Activated T-cell treated with anti-CD3 and anti-CD28 coated beads, Interleukin-2, amount 50 U/mL, for 72 hours (primary cell): ENCODE measurements around the gene LRWD1. TPM values are rescaled to one million over a fixed set of nuclear protein-coding genes. Genes with fewer than 3 reads are reported as not detected.
A peak's percentile ranks its signal among the peaks of the same experiment; 100 is the strongest.

Source experiments
- ATAC-seq, 2 donors: fragments of 150-1000 bp; cut with Tn5 transposase; replicated peaks in 1 of 2; 2 replicates each; pipeline ENCODE4 v1.10.0; 2021; ENCODE audit warnings: moderate library complexity in 2 of 2, mild to moderate bottlenecking in 1 of 2
- DNase-seq, 2 donors: peaks; one replicate each; pipeline ENCODE4 v3.0.0; 2021 to 2022; ENCODE audit warnings: mixed read lengths in 1 of 2
- H3K27ac Mint-ChIP-seq: one replicate; pipeline ENCODE4 v1.8.0; 2022; ENCODE audit warnings: mild to moderate bottlenecking, moderate library complexity, mixed read lengths
- H3K27me3 Mint-ChIP-seq: one replicate; pipeline ENCODE4 v1.8.0; 2022; ENCODE audit warnings: low read depth, mixed read lengths
- H3K36me3 Mint-ChIP-seq, 2 donors: one replicate each; pipeline ENCODE4 v1.8.0; 2022; ENCODE audit warnings: mixed read lengths in 2 of 2, mild to moderate bottlenecking in 1 of 2; ENCODE audit not compliant: insufficient read depth in 2 of 2
- H3K4me1 Mint-ChIP-seq: one replicate; pipeline ENCODE4 v1.8.0; 2022; ENCODE audit warnings: low read depth, mixed read lengths
- H3K4me3 Mint-ChIP-seq, 2 donors: one replicate each; pipeline ENCODE4 v1.8.0; 2022; ENCODE audit warnings: mild to moderate bottlenecking in 2 of 2, mixed read lengths in 2 of 2, moderate library complexity in 2 of 2
- H3K9me3 Mint-ChIP-seq, 2 donors: one replicate each; pipeline ENCODE4 v1.8.0; 2022; ENCODE audit warnings: mixed read lengths in 2 of 2
- total RNA-seq, 2 donors: library from RNA; stranded (reverse); gene quantifications; one replicate each; pipeline ENCODE4 v1.2.3, GENCODE V29; 2022

LRWD1 gene
- total RNA-seq, 2 donors from 2014 or later: 13.1 to 13.6 TPM

DNA sequence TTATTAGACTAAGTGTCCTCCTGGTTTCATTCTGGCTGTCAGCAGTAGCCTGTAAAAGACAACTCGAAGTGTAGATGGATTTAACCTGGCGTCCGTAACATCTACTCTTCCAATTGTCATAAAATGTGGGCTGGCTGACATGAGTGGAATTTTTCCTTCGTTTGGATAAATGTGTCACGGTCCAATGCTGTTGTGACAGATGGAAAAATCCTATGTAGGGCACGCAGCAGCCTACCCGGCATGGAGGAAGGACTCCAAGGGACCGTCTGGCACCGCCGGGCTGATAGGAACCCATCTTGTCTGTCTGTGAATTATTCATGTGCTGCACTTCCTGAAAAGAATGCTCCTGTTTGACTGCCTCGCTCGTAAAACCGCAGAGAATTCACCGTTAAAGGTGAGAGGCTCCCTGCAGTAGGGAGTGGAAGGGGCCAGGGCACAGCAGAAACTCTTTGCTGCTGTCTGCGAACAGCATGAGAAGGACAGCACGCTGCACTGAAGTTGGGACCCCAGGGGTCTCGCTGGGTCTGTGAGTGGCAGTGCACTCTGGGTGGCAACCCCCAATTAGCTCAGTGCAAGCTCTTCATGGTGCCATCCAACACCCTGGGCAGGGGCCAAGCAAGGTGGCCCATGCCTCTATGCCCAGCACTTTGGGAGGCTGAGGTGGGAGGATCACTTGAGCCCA is 33.0 kb upstream of the LRWD1 start:
- peaks cover 0 to 4% of the 10 kb centered on the region in 2 donors for H3K36me3 Mint-ChIP-seq

DNA sequence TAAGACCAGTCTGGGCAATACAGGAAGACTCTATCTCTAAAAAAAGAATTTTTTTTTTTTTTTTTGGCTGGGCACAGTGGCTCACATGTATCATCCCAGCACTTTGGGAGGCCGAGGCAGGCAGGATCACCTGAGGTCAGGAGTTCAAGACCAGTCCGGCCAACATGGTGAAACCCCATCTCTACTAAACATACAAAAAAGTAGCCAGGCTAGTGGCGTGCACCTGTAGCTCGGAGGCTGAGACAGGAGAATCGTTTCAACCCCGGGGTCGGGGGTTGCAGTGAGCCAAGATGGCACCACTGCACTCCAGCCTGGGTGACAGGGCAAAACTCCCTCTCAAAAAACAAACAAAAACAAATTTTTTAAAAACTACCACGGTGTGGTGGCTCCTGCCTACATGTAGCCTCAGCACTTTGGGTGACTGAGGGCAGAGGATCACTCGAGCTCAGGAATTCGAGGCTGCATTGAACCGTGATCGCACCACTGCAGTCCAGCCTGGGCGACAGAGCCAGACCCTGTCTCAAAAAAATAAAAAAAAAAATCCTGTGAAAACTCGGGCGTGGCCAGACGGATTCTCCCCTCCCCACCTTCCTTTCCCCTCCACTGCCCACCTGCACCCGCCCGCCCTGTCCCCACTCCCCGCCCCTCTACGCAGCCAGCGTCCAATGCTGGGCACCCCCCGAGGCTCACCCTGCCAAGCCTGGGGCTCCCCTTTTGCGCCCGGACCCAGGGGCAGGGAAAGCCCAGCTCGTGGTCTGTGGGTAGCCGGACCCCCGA is 32.2 kb upstream of the LRWD1 start:
- H3K27ac Mint-ChIP-seq: peak overlapping the region; percentile 80
- peaks cover 55% of the 10 kb centered on the region for H3K4me1 Mint-ChIP-seq
- peaks cover 0 to 4% of the 10 kb centered on the region in 2 donors for H3K36me3 Mint-ChIP-seq
- no peaks in the 10 kb centered on the region for H3K27me3 Mint-ChIP-seq
- peak; percentile 40 to 43 for ATAC-seq
- H3K9me3 Mint-ChIP-seq: no peaks in the 10 kb centered on the region
- peak in 1 of 2 donors; percentile 50 for DNase-seq
- peak overlapping the region; percentile 78 to 79 for H3K4me3 Mint-ChIP-seq

More for the DNA sequence above, 33.0 kb upstream of the LRWD1 start:
- peak overlapping the region; percentile 76 to 79 for H3K4me3 Mint-ChIP-seq
- no peaks in the 10 kb centered on the region for H3K9me3 Mint-ChIP-seq
- peak overlapping the region; percentile 90 for H3K27ac Mint-ChIP-seq
- no peaks in the 10 kb centered on the region for H3K27me3 Mint-ChIP-seq
- ATAC-seq (peak; percentile 23 to 27), DNase-seq (peak; percentile 50 to 53)
- peaks cover 63% of the 10 kb centered on the region for H3K4me1 Mint-ChIP-seq

DNA sequence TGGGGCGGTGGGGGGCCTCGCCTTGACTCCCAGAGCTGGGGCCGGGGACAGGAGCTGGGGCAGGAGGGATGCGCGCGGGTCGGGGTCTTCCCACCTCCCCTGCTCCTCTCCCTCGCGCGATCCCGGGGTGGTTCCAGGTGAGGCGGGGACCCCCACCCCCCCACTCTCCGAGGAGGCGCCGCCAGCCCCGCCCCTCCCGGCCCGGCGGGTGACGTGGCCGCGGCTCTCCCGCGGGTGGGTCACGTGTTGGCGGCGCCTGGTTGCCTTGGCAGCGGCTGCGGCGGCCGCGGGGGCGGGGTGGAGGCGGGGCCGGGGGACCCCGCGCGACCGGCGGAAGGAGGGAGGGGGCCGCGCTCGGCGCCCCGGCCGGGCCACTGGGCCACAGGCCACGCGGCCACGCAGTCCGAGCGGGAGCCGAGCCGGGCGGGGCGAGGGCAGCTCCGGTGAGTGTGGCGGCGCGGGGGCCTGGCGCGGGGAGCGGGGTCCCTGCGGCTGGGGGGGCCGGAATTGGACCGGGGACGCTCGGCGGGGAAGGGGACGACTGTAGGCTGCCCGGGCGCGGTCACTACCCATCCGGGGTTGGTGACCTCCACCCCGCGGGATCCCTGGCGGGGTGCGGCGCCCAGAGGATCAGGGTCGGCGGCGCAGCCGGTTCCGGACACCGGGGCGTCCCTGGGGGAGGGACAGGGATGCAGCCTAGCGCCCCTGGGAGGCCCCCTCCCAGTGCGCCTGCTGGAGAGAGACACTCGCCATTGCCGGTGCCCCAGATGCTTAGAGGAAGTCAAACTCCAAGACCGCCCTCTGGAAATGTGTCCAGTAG is 31.4 kb upstream of the LRWD1 start, which contains the start of gene ORAI2:
ORAI2 (plus strand) TSS at position 357 of the 820 bp plus-strand sequence. CDS start 5,382 bp downstream, outside the sequence.
- H3K27me3 Mint-ChIP-seq: no peaks in the 10 kb centered on the region
- no peaks in the 10 kb centered on the region for H3K9me3 Mint-ChIP-seq
- H3K4me1 Mint-ChIP-seq: peaks cover 55% of the 10 kb centered on the region
- ATAC-seq: peak; percentile 74 to 79
- H3K27ac Mint-ChIP-seq: peak within 1 kb of the TSS; percentile 80
- H3K4me3 Mint-ChIP-seq: peak within 1 kb of the TSS; percentile 78 to 81
- H3K36me3 Mint-ChIP-seq: peaks cover 0 to 4% of the 10 kb centered on the region in 2 donors
- peak; percentile 88 to 91 for DNase-seq

DNA sequence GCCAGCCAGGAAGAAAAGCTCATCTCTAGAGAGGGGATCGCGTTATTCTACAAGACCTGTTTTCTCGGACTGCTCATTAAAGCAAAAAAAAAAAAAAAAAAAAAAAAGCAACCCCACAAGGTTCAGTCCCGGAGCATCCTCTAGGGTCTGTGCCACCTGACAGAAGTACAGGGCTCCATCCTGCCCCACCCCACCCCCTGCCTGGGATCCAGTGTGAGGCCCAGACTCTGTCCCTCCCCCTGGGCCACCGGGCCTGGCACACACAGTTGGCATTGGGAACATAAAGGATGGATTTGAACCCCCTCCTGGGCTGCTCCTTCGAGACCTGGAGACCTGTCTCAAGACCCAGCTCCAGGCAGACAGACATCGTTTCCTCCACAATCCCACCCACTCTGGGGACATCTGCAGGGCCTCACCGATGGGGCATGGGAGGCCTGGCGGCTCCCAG is 30.7 kb upstream of the LRWD1 start:
- ATAC-seq: peak; percentile 8 to 12
- peaks cover 0 to 4% of the 10 kb centered on the region in 2 donors for H3K36me3 Mint-ChIP-seq
- H3K4me1 Mint-ChIP-seq: peaks cover 53% of the 10 kb centered on the region
- H3K27me3 Mint-ChIP-seq: no peaks in the 10 kb centered on the region
- no peaks in the 10 kb centered on the region for H3K9me3 Mint-ChIP-seq
- DNase-seq: no peak
- peak overlapping the region; percentile 45 for H3K27ac Mint-ChIP-seq
- peak overlapping the region; percentile 73 to 81 for H3K4me3 Mint-ChIP-seq

DNA sequence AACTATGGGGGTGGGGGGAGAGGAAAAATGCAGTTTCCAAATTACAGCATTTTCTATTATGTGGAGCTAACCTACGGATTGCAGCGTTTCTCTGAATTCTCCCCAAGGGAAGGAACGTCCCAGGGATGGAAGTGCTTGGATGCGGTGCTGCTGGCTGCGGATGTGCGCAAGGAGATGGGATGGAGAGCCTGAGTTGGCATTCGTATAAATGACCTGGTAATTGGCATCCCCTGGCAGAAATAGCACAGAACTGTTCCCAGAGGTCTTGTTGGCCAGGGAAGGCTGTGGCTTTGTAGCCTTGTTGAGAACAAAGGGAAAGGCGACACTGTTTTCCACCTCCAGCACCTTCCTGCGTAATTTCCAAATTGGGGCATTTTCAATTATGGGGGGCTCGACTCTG is 28.7 kb upstream of the LRWD1 start:
- ATAC-seq: no peak
- no peaks in the 10 kb centered on the region for H3K27me3 Mint-ChIP-seq
- DNase-seq: no peak
- no peak overlapping the region for H3K27ac Mint-ChIP-seq
- H3K4me1 Mint-ChIP-seq: peaks cover 33% of the 10 kb centered on the region
- H3K9me3 Mint-ChIP-seq: no peaks in the 10 kb centered on the region
- no peak overlapping the region for H3K4me3 Mint-ChIP-seq
- H3K36me3 Mint-ChIP-seq: no peaks in the 10 kb centered on the region

DNA sequence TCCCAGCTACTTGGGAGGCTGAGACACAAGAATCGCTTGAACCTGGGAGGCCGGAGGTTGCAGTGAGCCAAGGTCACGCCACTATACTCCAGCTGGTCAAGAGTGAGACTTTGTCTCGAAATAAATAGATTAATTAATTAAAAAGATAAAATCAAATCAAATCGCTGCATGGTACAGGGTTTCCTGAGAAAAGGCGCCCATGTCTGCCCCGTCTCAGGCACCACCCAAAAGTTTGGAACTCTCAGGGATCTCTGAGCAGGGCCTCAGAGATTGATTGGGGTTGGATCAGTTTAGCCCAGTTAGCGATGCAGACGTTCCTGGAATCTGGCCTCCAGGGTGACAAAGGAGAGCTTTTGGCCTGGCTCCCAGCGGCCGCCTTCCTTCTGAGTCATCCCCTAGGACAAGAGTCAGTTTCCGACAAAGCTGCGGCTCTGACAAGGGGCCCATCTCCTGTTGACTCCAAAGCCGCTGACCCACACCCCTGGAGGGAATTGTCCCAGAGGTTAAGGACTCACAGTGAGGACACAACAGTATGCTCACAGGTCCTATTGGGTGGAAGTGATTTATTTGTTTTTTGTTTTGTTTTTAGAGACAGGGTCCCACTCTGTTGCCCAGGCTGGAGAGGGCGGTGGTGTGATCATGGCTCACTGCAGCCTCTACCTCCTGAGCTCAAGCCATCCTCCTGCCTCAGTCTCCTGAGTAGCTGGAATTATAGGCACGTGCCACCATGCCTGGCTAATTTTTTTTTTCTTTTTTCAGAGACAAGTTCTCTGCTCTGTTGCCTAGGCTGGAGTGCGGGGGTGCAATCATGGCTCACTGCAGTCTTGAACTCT is 24.6 kb upstream of the LRWD1 start:
- no peaks in the 10 kb centered on the region for H3K27me3 Mint-ChIP-seq
- peaks cover 5% of the 10 kb centered on the region for H3K4me1 Mint-ChIP-seq
- no peak overlapping the region for H3K27ac Mint-ChIP-seq
- H3K9me3 Mint-ChIP-seq: no peaks in the 10 kb centered on the region
- H3K36me3 Mint-ChIP-seq: peaks cover 0 to 3% of the 10 kb centered on the region in 2 donors
- DNase-seq (no peak), ATAC-seq (no peak)
- H3K4me3 Mint-ChIP-seq: no peak overlapping the region

DNA sequence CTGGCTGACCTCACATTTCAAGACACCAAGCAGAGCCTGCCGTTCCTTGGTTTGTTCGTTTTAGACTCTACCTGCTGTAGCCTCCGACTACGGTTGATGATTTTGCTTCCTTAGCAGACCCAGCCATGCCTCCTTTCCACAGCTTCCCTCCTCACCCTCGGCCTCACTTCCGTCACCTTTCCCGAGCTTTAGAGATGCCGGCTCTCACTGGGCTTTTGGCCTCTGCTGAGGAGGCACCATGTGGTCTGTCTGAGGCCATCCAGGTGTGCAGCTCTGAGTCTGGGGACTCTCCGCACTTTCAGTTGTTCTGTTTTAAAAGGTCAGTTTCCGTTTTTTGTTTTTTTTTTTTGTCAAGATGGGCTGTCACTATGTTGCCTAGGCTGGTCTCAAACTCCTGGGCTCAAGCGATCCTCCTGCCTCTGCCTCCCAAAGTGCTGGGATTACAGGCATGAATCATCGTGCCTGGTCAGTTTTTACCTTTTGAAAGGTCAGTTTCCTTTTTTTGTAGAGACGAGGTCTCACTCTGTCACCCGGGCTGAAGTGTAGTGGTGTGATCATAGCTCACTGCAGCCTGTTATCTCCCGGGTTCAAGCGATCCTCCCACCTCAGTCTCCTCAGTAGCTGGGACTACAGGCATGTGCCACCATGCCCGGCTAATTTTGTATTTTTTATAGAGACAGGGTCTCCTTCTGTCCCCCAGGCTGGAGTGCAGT is 19.7 kb upstream of the LRWD1 start:
- Mint-ChIP-seq H3K4me1 (peaks cover under 1% of the 10 kb centered on the region), H3K27ac (no peak overlapping the region), H3K27me3 (no peaks in the 10 kb centered on the region), H3K9me3 (no peaks in the 10 kb centered on the region), H3K4me3 (no peak overlapping the region), H3K36me3 (peaks cover 0 to 6% of the 10 kb centered on the region in 2 donors)
- DNase-seq (no peak), ATAC-seq (no peak)

DNA sequence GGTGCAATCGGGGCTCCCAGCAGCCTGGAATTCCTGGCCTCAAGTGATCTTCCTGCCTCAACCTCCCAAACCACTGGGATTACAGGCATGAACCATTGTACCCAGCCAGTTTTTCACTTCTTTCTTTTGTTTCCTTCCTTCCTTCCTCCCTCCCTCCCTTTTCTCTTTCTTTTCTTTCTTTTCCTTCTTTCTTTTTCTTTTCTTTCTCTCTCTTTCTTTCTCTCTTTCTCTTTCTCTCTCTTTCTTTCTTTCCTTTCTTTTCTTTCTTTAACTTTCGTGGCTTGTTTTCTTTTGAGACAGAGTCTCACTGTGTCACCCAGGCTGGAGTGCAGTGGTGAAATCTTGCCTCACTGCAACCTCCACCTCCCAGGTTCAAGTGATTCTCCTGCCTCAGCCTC is 19.1 kb upstream of the LRWD1 start:
- ATAC-seq (no peak), DNase-seq (no peak)
- Mint-ChIP-seq H3K4me3 (no peak overlapping the region), H3K9me3 (no peaks in the 10 kb centered on the region), H3K27ac (peak overlapping the region; percentile 33), H3K4me1 (peaks cover 5% of the 10 kb centered on the region), H3K27me3 (no peaks in the 10 kb centered on the region), H3K36me3 (peaks cover 0 to 6% of the 10 kb centered on the region in 2 donors)

DNA sequence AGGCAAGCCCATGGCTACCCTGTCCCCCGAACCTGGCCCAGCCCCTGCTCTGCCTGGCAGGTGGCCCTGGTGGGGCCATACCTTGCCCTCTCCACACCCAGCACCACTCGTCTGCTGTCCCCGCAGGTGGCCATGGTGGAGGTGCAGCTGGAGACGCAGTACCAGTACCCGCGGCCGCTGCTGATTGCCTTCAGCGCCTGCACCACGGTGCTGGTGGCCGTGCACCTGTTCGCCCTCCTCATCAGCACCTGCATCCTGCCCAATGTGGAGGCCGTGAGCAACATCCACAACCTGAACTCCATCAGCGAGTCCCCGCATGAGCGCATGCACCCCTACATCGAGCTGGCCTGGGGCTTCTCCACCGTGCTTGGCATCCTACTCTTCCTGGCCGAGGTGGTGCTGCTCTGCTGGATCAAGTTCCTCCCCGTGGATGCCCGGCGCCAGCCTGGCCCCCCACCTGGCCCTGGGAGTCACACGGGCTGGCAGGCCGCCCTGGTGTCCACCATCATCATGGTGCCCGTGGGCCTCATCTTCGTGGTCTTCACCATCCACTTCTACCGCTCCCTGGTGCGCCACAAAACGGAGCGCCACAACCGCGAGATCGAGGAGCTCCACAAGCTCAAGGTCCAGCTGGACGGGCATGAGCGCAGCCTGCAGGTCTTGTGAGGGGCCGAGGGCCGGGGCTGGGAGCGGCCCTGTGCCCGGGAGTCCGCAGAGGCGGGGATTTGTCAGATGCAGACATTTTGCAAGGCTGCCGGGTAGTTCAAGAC is 18.2 kb upstream of the LRWD1 start:
- peaks cover 0 to 6% of the 10 kb centered on the region in 2 donors for H3K36me3 Mint-ChIP-seq
- ATAC-seq (no peak), DNase-seq (no peak)
- H3K27me3 Mint-ChIP-seq: no peaks in the 10 kb centered on the region
- H3K9me3 Mint-ChIP-seq: no peaks in the 10 kb centered on the region
- peak overlapping the region; percentile 33 for H3K27ac Mint-ChIP-seq
- no peak overlapping the region for H3K4me3 Mint-ChIP-seq
- H3K4me1 Mint-ChIP-seq: peaks cover 5% of the 10 kb centered on the region

DNA sequence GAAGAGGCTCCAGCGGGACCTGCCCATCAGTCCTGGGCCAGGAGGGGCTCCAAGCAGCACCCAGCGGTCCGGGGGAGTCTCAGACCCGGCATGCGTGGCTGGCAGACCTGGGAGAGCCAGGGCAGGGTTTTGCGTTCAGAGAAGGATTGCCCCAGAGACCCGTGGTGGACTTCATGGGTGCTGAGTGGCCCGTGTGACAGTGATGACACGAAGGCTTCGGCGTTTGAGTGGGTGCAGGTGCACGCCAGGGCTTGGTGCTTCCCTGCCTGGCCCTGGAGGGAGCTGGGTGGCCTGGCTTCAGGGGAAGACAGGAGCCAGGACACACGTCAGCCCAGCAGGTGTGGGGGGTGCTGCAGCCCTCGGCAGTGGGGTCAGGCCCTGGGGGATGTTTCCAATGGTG is 17.5 kb upstream of the LRWD1 start:
- no peak overlapping the region for H3K4me3 Mint-ChIP-seq
- H3K27me3 Mint-ChIP-seq: no peaks in the 10 kb centered on the region

DNA sequence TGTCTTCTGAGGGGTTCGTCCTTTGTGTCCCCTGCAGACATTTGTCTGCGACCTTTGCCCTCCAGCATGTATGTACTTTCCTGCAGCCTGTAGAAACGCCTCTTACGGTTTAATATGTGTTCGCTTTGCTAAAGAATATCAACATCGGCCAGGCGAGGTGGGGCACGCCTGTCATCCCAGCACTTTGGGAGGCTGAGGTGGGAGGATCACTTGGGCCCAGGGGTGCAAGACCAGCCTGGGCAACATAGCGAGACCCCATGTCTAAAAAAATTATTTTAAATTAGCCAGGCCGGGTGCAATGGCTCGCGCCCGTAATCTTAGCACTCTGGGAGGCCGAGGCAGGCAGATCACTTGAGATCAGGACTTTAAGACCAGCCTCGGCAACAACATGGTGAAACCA is 15.6 kb upstream of the LRWD1 start:
- DNase-seq (no peak), ATAC-seq (no peak)
- peaks cover 5% of the 10 kb centered on the region for H3K4me1 Mint-ChIP-seq
- H3K4me3 Mint-ChIP-seq: no peak overlapping the region
- H3K9me3 Mint-ChIP-seq: no peaks in the 10 kb centered on the region
- H3K27ac Mint-ChIP-seq: no peak overlapping the region
- H3K27me3 Mint-ChIP-seq: no peaks in the 10 kb centered on the region
- peaks cover 0 to 6% of the 10 kb centered on the region in 2 donors for H3K36me3 Mint-ChIP-seq

More for the DNA sequence above, 17.5 kb upstream of the LRWD1 start:
- H3K36me3 Mint-ChIP-seq: peaks cover 0 to 6% of the 10 kb centered on the region in 2 donors
- DNase-seq (no peak), ATAC-seq (no peak)
- H3K27ac Mint-ChIP-seq: no peak overlapping the region
- peaks cover 5% of the 10 kb centered on the region for H3K4me1 Mint-ChIP-seq
- H3K9me3 Mint-ChIP-seq: no peaks in the 10 kb centered on the region
